DMS153 treated with DMSO at 0.1 percent for 48 hours (cell line): ENCODE results near the gene TIMP2.
"Not testable (repeated sequence)": the region's sequence is repeated elsewhere in the genome, so short reads cannot be mapped to it uniquely, and the experiment has no call there.

Source experiments
- DNase-seq: peaks from one replicate; lab custom pipeline; 2025; ENCODE audit not compliant: unreplicated experiment; lab: John Stamatoyannopoulos, UW

The TIMP2 gene

GRCh38 chr17:78910497-78911284, 14.5 kb downstream of the TIMP2 start:
- no peak for DNase-seq

DNA sequence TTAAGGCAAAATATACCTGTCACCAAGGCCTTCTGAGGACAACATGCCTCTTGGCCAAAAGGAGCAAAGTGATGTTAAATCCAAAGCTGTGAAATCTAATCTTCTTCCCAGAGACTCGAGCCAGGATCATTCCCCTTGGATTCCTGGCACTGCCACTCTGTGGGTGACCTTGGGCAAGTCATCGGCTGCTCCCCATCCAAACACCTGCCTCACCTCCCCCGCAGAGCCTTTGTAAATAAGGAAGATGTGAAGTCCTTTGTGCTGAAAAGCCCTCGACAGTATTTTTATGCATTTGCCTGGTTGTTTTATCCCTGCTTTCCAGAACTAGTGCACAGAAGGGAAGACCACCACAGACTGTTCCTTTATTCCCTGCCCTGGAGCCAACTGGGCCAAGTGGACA, 16.8 kb downstream of the TIMP2 start:
- DNase-seq, result no peak

DNA sequence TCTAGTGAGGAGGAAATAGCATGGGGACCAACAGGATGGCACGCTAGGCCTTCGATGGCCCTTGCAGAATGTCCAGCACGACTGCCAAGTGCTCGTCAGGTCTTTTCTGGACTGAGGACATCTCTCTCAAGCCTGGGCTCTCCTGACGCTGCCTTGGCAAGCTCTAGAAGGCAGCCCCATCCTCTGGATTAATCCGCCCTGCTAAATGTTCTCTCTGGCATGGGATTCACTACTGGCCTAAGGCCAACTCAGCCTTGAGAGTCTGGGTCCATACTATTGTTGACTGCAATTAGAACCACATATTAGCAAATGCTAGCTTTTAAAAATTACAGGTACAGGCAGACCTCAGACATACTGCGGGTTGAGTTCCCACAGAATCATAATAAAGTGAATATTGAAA, 19.6 kb downstream of the TIMP2 start:
- no peak for DNase-seq

- DNase-seq, result no peak
Measured at GRCh38 chr17:78905116-78905515, 20.1 kb downstream of the TIMP2 start.

DNA sequence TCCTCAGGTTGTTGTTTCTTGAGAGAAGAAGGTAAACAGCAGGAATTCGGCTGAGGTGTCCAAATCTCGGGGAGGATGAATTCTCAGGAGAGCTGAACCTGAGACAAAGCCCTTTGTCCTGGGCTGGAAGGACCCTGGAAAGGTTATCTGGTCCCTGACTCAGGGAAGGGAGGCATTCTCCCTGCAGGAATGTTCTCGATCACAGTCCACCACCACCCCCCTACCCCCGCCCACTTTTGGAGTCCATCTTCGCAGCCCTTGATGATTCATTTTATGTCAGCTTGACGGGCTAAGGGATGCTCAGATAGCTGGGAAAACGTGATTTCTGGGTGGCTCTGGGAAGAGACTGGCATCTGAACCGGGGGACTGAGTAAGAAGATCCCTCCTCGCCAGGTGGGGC, 20.8 kb downstream of the TIMP2 start:
- DNase-seq, result no peak

GRCh38 chr17:78903101-78903779, 21.9 kb downstream of the TIMP2 start, which contains the start of gene CEP295NL:
Gene CEP295NL, minus strand, starts transcription at chr17:78903201. Its CDS starts 1,373 bp downstream, at chr17:78901828.
- DNase-seq, result no peak

- not testable (repeated sequence) for DNase-seq
Measured at GRCh38 chr17:78902231-78902630, 23.0 kb downstream of the TIMP2 start.

GRCh38 chr17:78901806-78902205, 23.4 kb downstream of the TIMP2 start:
- no peak for DNase-seq

GRCh38 chr17:78900816-78901215, 24.4 kb downstream of the TIMP2 start:
- no peak for DNase-seq

GRCh38 chr17:78899361-78900260, 25.6 kb downstream of the TIMP2 start:
- no peak for DNase-seq

- DNase-seq, result no peak
Measured at GRCh38 chr17:78898947-78899346, 26.2 kb downstream of the TIMP2 start.

DNA sequence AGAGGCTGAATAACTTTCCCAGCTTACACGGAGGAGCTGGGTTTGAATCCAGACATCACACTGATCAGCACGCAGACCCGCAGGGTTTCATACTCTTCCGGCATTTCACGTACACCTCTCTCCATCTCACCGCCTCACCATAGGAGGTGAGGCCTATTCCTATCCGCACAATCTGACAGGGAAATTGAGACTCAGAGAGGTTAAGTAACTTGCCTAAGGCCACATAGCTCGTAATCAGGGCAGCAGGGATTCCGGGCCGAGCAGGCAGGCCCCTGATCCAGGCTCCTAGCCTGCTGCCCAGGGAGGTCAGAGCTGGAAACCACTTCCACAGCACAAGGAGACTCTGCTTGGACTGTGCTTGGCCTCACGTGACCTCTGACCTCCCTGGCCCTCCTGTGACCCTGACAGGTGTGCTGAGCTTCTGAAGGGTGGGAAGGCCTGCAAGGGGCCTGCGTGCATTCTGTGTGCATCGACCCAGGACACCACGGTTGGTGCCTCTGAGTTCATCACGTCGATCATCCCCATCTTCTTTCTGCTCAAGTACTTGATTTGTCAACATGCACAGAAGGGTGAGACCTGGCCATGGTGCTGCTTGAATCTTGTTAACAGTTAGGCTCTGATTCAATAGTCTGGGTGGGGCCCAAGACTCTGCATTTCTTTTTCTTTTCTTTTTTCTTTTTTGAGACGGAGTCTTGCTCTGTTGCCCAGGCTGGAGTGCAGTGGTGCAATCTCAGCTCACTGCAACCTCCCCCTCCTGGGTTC, 26.9 kb downstream of the TIMP2 start:
- no peak for DNase-seq

DNA sequence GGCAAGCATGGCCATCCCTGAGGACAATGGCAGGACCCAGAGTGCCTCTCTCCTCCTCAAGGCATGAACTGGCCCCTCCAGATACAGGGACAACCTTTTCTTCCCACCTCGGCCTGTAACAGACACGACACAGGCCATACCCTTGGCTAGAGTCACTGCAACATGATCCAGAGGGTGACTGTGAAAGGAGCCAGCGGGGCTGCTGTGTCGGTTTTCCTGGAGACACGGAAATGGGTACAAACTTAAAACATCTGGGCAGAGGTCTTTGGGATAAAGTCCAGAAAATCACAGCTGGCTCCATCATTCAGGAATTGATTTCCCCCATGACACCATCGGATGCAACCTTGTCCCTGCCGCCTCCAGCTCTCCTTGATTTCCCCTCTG, 27.5 kb downstream of the TIMP2 start:
- DNase-seq, result no peak

- no peak for DNase-seq
Measured at GRCh38 chr17:78896834-78897663, 28.1 kb downstream of the TIMP2 start.

- no peak for DNase-seq
Measured at GRCh38 chr17:78896091-78896833, 28.9 kb downstream of the TIMP2 start.

DNA sequence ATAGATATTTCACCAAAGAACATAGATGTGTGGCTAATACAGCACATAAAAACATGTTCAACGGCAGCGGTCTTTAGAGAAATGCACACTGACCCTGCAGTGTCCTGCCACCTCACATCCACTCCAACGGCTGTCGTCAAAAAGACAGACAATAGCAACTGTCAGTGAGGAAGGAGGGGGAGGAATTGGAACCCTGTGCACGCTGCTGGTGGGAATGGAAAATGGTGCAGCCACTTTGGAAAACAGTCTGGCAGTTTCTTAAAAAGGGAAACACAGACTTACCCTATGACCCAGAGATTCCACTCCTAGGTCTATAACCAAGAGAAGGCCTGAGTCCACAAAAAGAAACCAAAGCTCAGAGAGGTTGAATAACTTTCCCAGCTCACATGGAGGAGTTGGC, 29.9 kb downstream of the TIMP2 start:
- no peak for DNase-seq

DNA sequence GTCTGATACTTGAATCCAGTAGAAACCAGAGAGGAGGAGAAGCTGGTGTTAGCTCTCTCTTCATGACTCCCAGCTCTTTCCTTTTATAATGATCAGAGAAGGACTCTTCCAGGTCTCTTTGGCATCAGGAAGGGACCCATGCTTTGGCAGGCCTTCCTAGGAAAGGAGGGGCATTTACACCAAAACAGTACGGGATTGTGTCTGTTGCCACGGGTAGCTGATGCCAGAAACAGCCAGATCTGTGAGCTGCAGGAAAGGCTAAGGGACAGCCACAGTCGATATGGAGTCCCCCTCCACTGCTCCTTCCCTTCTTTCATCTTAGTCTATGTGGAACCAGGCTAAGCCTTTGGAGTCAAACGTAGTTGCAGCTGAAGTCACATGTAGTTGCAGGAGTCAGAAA, 31.5 kb downstream of the TIMP2 start:
- no peak for DNase-seq

DNA sequence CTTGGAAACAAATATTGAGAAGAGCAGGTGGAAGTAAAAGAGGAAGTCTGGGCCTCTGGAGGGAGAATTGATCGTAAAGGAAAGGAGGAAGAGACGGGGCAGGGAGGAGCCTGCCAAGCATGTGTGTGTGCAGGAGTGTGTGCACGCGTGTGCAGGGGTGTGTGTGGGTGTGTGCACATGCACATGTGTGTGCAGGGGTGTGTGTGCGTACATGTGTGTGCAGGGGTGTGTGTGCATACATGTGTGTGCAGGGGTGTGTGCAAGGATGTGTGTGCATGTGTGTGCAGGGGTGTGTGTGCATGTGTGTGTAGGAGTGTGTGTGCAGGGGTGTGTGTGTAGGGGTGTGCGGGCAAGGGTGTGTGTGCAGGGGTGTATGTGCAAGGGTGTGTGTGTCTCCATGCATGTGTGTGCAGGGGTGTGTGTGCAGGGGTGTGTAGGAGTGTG, 32.2 kb downstream of the TIMP2 start:
- DNase-seq, result no peak

DNA sequence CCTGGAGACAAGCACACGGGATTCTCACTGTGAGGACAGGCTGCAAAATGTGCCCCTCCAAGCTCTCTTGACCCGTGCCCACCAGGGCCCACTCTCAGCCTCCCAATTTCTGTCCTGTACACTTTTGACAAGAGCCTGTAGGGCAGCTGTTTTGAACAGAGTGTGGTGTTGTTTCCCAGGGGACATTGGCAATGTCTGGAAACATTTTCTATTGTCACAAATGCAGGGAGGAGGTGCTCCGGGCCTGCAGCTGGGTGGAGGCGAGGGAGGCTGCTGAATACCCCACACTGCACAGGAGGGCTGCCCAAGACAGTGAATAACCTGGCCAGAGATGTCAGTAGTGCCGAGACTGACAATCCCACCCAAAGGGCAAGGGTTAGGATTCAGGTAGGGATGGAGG, 32.7 kb downstream of the TIMP2 start:
- DNase-seq, result no peak
